OCI-M2 (cell line): ENCODE data around the gene DOCK1.
"Not testable (repeated sequence)": the region's sequence is repeated elsewhere in the genome, so short reads cannot be mapped to it uniquely, and the experiment has no call there.

ENCODE experiments used
- DNase-seq: peaks from one replicate; lab custom pipeline; 2025; ENCODE audit not compliant: unreplicated experiment; lab: John Stamatoyannopoulos, UW

The DOCK1 gene

GRCh38 chr10:127300868-127301321, 395.7 kb downstream of the DOCK1 start:
- DNase-seq, result no peak

GRCh38 chr10:127302343-127302742, 397.1 kb downstream of the DOCK1 start:
- DNase-seq, result no peak

- no peak for DNase-seq
Measured at GRCh38 chr10:127303105-127303504, 397.9 kb downstream of the DOCK1 start.

- DNase-seq, result no peak
Measured at GRCh38 chr10:127303746-127304145, 398.5 kb downstream of the DOCK1 start.

DNA sequence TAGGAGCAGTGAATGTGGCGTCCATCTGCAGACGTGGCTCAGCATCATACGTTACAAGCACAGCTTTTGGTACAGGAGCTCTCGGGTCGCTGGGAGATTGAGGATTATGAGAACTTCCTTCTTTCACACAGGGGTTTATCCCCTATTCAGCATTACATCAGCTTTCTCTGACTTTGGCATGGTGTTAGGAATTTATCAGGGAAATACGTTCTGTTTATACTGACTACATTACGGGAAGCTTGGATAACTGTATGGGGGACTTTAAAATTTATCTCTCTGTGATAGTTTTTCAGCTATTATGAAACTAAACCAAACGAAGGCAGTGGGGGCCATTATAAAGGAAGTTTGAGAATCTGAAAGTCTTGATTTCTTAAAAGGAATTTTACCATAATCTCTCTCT, 401.3 kb downstream of the DOCK1 start:
- no peak for DNase-seq

GRCh38 chr10:127307338-127307737, 402.1 kb downstream of the DOCK1 start:
- DNase-seq, result no peak

DNA sequence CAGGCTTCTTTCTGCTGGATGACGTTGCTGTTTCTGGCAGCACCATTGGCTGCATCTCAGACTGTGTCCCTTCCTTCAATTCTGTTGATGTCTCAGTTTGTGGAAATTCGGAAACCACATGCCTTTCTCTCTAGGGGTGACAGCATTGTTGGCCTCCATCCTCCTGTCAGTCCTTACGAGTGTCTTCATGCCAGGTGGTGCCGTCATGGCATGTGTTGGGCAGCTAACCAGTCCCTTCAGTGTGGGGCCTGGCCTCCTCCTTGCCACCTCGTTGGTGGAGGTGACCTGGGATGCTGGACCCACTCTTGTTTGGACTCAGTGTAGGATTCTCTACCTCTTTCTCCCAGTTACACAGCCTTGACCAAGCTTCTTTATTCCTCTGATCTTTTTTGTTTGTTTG, 402.8 kb downstream of the DOCK1 start:
- no peak for DNase-seq

- not testable (repeated sequence) for DNase-seq
Measured at GRCh38 chr10:127309619-127310018, 404.4 kb downstream of the DOCK1 start.

DNA sequence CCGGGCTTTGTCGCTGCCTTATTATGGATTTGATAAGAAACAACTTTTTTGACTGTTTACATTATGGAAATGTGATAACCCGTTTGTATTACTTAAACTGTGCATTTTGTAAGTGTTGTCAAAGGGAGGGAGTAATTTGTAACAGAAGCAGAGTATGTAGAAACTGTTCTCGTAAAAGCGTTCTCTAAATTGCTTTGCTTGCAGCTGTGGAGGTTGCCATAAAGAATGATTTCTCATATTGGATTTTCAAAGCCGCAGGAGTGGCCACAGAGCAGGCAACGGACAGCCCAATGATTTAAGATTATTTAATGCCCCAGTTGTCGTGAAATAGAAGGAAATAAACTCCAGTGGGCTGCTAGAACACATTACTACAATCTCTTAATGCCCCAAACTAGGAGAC, 405.2 kb downstream of the DOCK1 start:
- DNase-seq, result no peak

DNA sequence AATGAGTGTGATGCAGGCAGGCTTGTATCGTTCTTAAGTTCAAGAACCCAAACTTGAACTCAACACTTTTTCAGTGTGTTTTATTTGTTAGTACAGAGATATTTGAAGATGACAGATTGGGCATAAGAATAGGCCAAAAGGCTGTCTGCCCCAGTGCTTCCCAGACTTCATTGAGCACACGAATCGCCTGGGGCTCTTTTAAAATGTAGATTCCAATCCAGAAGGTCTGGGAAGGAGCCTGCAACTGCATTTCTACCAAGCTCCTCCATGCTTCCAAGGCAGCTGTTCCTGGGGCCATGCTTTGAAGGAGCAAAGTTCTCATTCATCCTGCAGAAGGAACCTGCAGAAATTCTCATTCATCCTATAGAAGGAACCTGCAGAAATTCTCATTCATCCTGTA, 405.7 kb downstream of the DOCK1 start:
- no peak for DNase-seq

DNA sequence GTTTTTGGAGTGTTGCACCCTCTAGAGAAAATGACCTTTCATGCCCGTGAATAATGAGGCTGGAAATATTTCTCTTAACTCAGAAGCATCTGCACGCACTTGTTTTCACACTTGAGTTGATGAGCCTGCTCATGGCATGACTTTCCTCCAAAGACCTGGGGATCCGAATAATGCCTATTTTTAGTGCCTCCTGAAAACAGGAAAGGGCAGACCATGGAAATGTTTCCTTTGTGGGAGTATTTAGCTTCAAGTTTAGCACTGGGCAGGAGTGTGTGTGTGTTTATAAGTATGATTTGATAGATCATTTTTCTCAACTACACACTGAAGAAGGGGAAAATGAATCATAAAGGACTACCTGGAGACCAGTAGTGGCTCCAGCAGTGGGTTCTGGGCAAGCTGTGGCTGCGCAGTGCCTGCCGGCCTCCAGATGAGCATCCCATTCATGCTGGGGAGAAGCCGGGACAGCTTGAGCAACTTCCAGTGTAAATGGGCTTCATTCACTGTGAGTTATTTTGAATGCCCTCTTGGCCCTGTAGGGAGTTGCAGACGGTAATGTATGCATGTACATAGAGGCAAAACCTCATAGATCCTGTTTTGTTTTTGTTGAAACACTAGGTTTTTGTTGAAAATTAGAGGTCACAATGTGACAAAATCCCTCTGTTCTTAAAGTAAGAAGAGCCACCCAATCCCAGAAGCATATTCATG, 408.9 kb downstream of the DOCK1 start:
- DNase-seq, result no peak

DNA sequence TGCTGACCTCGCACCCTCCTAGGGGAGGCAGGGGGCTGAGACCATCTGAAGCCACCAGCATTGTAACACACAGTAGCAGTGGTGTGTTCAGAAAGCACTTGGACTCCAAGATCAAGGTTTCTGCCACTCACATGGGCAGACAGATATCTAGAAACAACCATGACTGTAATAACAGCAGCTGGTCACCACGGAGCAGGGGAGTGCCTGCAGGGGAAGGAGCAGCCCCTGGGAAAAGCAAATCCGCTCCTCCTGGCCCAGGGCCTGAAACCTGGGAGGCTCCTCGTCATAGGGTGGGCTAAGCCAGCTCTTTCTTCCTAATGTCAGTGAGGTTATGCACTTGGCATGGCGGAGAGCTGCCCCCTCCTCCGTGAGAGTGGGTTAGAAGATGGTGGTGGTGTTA, 409.6 kb downstream of the DOCK1 start:
- no peak for DNase-seq

- no peak for DNase-seq
Measured at GRCh38 chr10:127315888-127316287, 410.7 kb downstream of the DOCK1 start.

DNA sequence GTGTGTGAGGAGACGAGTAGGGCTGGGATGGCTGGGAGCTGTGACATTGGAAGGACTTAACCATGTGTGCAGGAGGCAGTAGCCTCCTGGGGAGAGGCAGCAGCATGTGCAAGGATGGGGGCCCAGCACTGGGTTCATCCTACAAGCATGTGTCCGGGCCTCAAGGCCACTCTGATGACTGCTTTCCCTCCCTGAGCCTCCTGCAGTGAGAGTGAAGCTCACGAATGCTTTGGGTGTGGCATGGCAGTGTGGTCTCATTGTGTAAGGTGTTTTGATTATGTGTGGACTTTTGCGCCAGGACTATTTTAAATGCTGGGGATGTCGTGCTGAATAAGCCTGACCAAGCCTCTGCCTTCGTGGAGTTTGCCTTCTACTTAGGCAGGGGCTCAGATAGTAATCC, 413.2 kb downstream of the DOCK1 start:
- DNase-seq, result no peak

DNA sequence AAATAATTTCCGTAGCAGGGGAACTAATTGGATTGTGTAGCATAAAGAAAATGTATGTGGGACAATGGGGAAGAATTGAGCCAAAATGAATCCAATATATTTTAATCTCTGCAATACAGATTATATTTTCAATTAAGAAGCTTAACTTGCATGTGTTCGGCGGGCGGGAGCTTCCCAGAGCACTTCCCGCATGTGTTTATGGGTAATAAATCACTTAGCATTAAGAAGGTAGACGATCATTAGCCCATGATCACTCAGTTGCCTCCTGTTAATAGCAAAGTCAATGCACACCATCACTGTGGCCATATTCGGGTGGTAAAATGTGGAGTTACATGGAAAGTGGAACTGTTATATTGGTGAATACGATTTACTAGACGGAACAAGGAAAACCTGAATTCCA, 414.0 kb downstream of the DOCK1 start:
- DNase-seq, result no peak

DNA sequence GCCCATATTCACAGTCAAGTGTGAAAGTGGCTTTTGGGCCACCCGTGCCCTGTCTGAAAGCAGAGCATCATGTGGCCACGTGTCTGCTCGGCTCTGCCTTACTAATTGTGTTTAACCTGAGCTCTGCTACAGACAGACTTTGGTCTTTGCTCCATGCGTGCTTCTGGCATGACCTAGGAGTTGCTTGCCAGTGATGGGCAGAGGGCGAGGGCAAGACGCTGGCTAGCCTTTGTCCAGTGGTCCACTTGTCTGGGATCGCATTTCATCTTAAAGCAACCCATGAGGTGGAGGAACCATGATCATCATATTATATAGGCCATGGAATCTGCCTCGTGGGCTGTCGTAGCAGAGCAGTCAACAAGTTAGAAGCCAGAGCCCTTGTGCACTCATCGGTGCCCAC, 414.5 kb downstream of the DOCK1 start:
- no peak for DNase-seq

DNA sequence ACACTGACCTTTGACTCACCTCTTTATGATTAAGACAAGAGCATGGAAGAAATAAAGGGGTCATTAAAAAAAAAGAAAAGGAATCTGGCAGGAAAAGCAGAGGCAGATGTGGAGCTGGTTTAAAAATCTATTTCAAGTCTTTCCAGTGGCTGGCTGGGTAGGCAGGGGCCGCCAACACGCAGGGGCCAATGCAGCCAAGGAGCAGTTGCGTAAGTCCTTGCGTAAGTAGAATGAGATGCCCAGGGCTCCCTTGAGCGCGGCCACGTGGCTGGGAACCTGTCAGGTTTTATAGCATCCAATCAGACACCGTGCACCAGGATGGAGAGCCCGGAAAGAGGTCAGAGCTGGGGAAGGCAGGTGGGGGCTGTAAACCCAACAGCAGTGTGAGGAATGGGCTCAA, 414.9 kb downstream of the DOCK1 start:
- no peak for DNase-seq

- no peak for DNase-seq
Measured at GRCh38 chr10:127322286-127322685, 417.1 kb downstream of the DOCK1 start.

DNA sequence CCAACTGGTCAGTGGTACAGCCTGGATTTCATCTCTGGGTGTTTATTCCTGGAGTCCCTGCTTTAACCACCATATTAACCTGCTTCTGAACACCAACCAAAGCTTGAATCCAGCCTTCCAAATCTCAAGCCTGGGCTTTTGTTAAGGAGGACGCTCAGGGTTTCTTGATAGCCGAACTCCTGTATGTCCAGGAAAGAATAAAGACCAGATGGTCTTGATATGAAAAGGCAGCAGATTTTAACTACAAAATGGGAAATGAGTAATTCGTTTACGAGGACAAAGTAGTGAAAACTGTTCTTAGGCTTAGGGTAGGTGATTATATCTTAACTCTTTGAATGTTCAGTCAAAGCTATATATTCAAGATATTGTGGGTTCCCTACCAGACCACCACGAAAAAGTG, 420.3 kb downstream of the DOCK1 start:
- DNase-seq, result no peak

DNA sequence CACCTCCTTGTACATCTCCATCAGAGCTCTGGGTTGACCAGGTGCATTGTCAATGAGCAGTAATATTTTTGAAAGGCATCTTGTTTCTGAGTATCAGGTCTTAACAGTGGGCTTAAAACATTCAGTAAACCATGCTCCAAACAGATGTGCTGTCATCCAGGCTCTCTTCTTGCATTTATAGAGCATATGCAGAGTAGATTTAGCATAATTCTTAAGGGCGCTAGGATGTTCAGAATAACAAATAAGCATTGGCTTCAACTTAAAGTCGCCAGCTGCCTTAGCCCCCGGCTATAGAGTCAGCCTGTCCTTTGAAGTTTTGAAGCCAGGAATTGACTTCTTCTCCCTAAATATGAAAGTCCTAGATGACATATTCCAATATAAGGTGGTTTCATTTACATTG, 421.7 kb downstream of the DOCK1 start:
- DNase-seq, result no peak

GRCh38 chr10:127331696-127332095, 426.5 kb downstream of the DOCK1 start:
- DNase-seq, result no peak

DNA sequence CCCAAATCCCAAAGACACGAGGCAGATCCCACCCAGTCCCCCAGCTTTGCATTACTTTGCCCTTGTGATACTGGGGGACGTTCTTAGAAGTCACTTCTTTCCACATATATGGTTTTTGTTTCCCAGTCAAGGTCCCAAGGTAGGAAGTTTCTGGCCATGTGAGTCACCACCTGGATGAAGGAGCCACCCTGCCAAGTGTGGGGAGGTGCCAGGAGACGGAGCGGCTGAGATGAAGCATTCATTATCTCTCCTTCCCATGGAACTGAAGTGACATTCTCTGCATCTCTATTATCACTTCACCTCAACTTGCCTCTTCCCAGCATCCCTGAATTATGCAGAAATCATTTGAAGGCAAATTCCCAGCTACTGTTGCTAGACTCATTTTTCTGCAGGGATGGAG, 427.4 kb downstream of the DOCK1 start:
- DNase-seq, result no peak

DNA sequence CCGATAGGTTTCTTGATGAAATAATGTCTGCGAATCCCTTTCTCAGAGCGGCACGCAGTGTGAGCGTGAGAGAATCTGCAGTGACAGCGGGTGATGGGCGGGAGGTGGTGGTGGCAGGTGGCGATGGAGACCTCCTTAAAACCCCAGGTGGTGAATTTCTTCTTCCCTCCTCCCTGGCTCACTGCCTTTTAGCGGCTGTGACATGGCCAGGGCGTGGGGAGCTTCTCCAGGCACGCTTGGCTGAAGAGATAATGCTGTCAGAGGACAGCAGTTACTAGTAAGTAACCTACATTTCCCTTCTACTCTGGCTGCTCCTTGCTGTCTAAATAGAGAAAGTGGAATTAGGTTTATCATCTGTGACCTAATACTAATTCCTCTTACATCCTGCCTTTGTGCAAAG, 432.6 kb downstream of the DOCK1 start:
- DNase-seq, result no peak
